SK-N-MC (cell line): ENCODE data around the gene MED13L.

Source experiments
- EZH2 ChIP-seq: fragments of 200-600 bp; sonication (generic); IDR thresholded peaks from one replicate; pipeline ENCODE4 v1.6.1; 2017; ENCODE audit warnings: antibody characterized with exemption
- POLR2AphosphoS5 ChIP-seq: IDR thresholded peaks from 2 replicates; pipeline ENCODE4 v1.6.1; 2012; ENCODE audit warnings: mild to moderate bottlenecking, low read depth, low read length, borderline replicate concordance

DNA sequence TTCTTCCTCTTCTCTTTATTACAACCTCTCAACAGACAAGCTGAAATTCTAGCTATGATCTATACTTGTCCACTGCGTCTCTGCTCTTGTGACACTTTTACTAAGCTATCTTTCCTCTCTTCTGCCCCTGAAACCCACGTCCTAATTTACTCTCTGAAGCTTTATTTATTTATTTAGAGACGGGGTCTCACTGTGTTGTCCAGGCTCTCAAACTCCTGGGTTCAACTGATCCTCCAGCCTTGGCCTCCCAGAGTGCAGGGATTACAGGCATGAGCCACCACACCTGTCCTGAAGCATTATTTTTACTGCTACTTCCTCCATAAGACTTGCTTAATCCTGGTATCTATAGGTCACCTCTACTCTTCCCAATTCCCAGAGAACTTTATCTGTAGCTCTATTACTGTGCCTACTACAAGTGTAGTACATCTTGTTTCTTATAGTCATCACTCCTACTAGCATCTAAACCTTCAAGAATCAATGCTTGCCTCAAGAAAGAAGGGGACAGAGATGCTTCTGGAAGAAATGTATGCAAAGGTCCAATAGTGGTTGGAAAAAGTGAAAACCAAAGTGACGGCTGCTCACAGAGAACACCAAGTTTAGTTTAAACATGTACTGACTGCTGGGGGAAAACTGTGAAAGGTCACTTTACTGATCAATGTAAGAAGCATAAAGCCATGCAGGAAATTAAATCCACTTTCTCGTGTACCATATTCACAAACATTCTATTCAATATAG is 61.3 kb downstream of the MED13L start:
- TF ChIP-seq POLR2AphosphoS5 (no peak), EZH2 (no peak)
